A549 (cell line): ENCODE measurements around the gene HINFP. TPM values are rescaled to one million over a fixed set of nuclear protein-coding genes. Genes with fewer than 3 reads are reported as not detected.

ENCODE experiments used
- ATAC-seq, 2 experiments: fragments of 200-7000 bp in 1 of 2; fragments of >200 bp in 1 of 2; cut with Nextera tagmentation in 1 of 2; cut with Tn5 transposase in 1 of 2; 3 replicates each; pipeline versions ENCODE4 v1.8.0 to v1.9.1; 2018 to 2020; ENCODE audit warnings: mild to moderate bottlenecking in 1 of 2, moderate library complexity in 1 of 2
- CTCF ChIA-PET: fragments of 300-600 bp; sonication (Branson Sonifier 250); formaldehyde crosslinking; extraction: SDS; loops from one replicate; lab custom pipeline; 2021; ENCODE audit warnings: antibody characterized with exemption, inconsistent platforms; lab: Yijun Ruan, JAX
- POLR2A ChIA-PET: fragments of 350-600 bp; formaldehyde crosslinking; extraction: SDS; loops from one replicate; lab custom pipeline; 2021; ENCODE audit warnings: antibody characterized with exemption, inconsistent platforms; lab: Yijun Ruan, JAX
- DNase-seq, 2 experiments: peaks; one replicate each; pipeline versions ENCODE4 v3.0.0 to v3.0.0-alpha.2; 2011 to 2016; ENCODE audit warnings: low read depth in 1 of 2, low spot score in 1 of 2
- FAIRE-seq: peaks from 2 replicates; lab custom pipeline; 2011; peaks lifted over from hg19 to GRCh38; lab: Jason Lieb, UNC
- H3K27ac ChIP-seq, 2 experiments: fragments of >200 bp; sonication (Bioruptor Twin); formaldehyde crosslinking; 3 replicates each; pipeline ENCODE4 v1.5.1; 2016 to 2017
- H3K4me1 ChIP-seq: fragments of >200 bp; sonication (Bioruptor Twin); formaldehyde crosslinking; 3 replicates; pipeline ENCODE4 v1.6.1; 2016
- H3K4me2 ChIP-seq: fragments of >200 bp; sonication (Bioruptor Twin); formaldehyde crosslinking; 3 replicates; pipeline ENCODE4 v1.6.1; 2016
- H3K4me3 ChIP-seq: fragments of >200 bp; sonication (Bioruptor Twin); formaldehyde crosslinking; 3 replicates; pipeline ENCODE4 v1.5.1; 2016
- H3K9me3 ChIP-seq: fragments of >200 bp; sonication (Bioruptor Twin); formaldehyde crosslinking; 3 replicates; pipeline ENCODE4 v1.6.1; 2016
- BHLHE40 ChIP-seq: IDR thresholded peaks from 2 replicates; pipeline ENCODE4 v1.6.1; 2012; ENCODE audit warnings: low read depth, low read length, inconsistent platforms
- CBX8 ChIP-seq: fragments of 200-600 bp; sonication (generic); IDR thresholded peaks from 2 replicates; pipeline ENCODE4 v1.6.1; 2016
- CHD2 ChIP-seq: fragments of 150-350 bp; IDR thresholded peaks from 2 replicates; pipeline ENCODE4 v1.6.1; 2014; ENCODE audit warnings: low read length; ENCODE audit not compliant: partially characterized antibody
- CHD4 ChIP-seq: fragments of 200-600 bp; sonication (generic); IDR thresholded peaks from 2 replicates; pipeline ENCODE4 v1.6.1; 2016; ENCODE audit warnings: antibody characterized with exemption, mild to moderate bottlenecking, borderline replicate concordance
- EHF ChIP-seq: fragments of 250-450 bp; sonication (Bioruptor Pico); IDR thresholded peaks from 2 replicates; pipeline ENCODE4 v1.5.0; 2020; ENCODE audit warnings: mild to moderate bottlenecking
- ESRRA ChIP-seq: fragments of 150-350 bp; IDR thresholded peaks from 2 replicates; pipeline ENCODE4 v1.6.1; 2014; ENCODE audit warnings: mild to moderate bottlenecking, low read length, borderline replicate concordance
- FOSL2 ChIP-seq, 2 experiments: fragments of 450-650 bp in 1 of 2; fragments of >200 bp in 1 of 2; sonication (Bioruptor Twin) in 1 of 2; formaldehyde crosslinking; IDR thresholded peaks; 2 replicates each; pipeline versions ENCODE4 v1.5.0 to v1.6.1; 2016 to 2020; ENCODE audit warnings: mild to moderate bottlenecking in 1 of 2, moderate library complexity in 1 of 2
- HOXB13 ChIP-seq: fragments of 250-450 bp; sonication (Bioruptor Pico); IDR thresholded peaks from 2 replicates; pipeline ENCODE4 v1.5.0; 2020; ENCODE audit warnings: low read depth, mild to moderate bottlenecking, moderate library complexity
- JUN ChIP-seq, 2 experiments: fragments of >200 bp; sonication (Bioruptor Twin); formaldehyde crosslinking; IDR thresholded peaks; 2 replicates in 1 of 2; 3 replicates in 1 of 2; pipeline ENCODE4 v1.6.1; 2016 to 2017
- JUNB ChIP-seq: fragments of >200 bp; sonication (Bioruptor Twin); formaldehyde crosslinking; IDR thresholded peaks from 2 replicates; pipeline ENCODE4 v1.6.1; 2016
- MAFK ChIP-seq: fragments of 450-650 bp; IDR thresholded peaks from 2 replicates; pipeline ENCODE4 v1.6.1; 2014; ENCODE audit not compliant: partially characterized antibody
- NR3C1 ChIP-seq: fragments of >200 bp; sonication (Bioruptor Twin); formaldehyde crosslinking; IDR thresholded peaks from 3 replicates; pipeline ENCODE4 v1.6.1; 2017
- POLR2A ChIP-seq: IDR thresholded peaks from 2 replicates; pipeline ENCODE4 v1.6.1; 2012; ENCODE audit warnings: mild to moderate bottlenecking, low read length
- RNF2 ChIP-seq: fragments of 200-600 bp; sonication (generic); IDR thresholded peaks from 2 replicates; pipeline ENCODE4 v1.6.1; 2016; ENCODE audit warnings: low read depth, mild to moderate bottlenecking, antibody characterized with exemption, moderate library complexity, borderline replicate concordance
- SMC3 ChIP-seq: fragments of >200 bp; sonication (Bioruptor Twin); formaldehyde crosslinking; IDR thresholded peaks from 3 replicates; pipeline ENCODE4 v1.6.1; 2018; ENCODE audit warnings: inconsistent platforms
- SREBF2 ChIP-seq: fragments of 450-650 bp; IDR thresholded peaks from 2 replicates; pipeline ENCODE4 v1.6.1; 2014; ENCODE audit warnings: mild to moderate bottlenecking, moderate library complexity
- ZNF302 ChIP-seq: fragments of 250-450 bp; sonication (Bioruptor Pico); IDR thresholded peaks from 2 replicates; pipeline ENCODE4 v1.9.0; 2021; ENCODE audit warnings: inconsistent platforms, mild to moderate bottlenecking, moderate library complexity
- ZSCAN20 ChIP-seq: fragments of 250-450 bp; sonication (Bioruptor Pico); IDR thresholded peaks from 2 replicates; pipeline ENCODE4 v1.8.0; 2022; ENCODE audit warnings: mild to moderate bottlenecking, moderate library complexity
- WGBS: methylation state at CpG from one replicate; pipeline ENCODE4 v1.1.6; 2017; ENCODE audit errors: missing lambda C conversion rate; 5-methylcytosine and 5-hydroxymethylcytosine counted together
- polyA plus RNA-seq, 4 experiments: library from polyadenylated mRNA; depleted of rRNA in 3 of 4; stranded (reverse); fragments of >200 nt; fragmentation: RNase III in 1 of 4; extraction: RNeasy Plus Mini Kit Qiagen cat#74134 plus additional on column Dnase treatment in 1 of 4; gene quantifications; 2 replicates in 3 of 4; 3 replicates in 1 of 4; pipeline ENCODE4 v1.2.3, GENCODE V29; 2011 to 2017
- TF ChIP-seq, protein P1 (sequence below): fragments of >200 bp; sonication (Bioruptor Twin); formaldehyde crosslinking; IDR thresholded peaks from 3 replicates; pipeline ENCODE4 v1.6.1; 2016
- TF ChIP-seq, protein P2 (sequence below): fragments of 150-350 bp; IDR thresholded peaks from 2 replicates; pipeline ENCODE4 v1.6.1; 2014; ENCODE audit warnings: low read depth, mild to moderate bottlenecking, low read length
- TF ChIP-seq, protein P3 (sequence below): IDR thresholded peaks from 2 replicates; pipeline ENCODE4 v1.6.1; 2012
- TF ChIP-seq, protein P4 (sequence below): fragments of 450-650 bp; IDR thresholded peaks from 2 replicates; pipeline ENCODE4 v1.6.1; 2014; ENCODE audit warnings: antibody characterized with exemption
- TF ChIP-seq, protein P5 (sequence below): fragments of >200 bp; sonication (Bioruptor Twin); formaldehyde crosslinking; IDR thresholded peaks from 3 replicates; pipeline ENCODE4 v1.5.1; 2016
- TF ChIP-seq, protein P6 (sequence below): fragments of >200 bp; sonication (Bioruptor Twin); formaldehyde crosslinking; IDR thresholded peaks from 2 replicates; pipeline ENCODE4 v1.6.1; 2016
- TF ChIP-seq, protein P7 (sequence below): IDR thresholded peaks from 2 replicates; pipeline ENCODE4 v1.6.1; 2012

HINFP gene
- polyA plus RNA-seq, 2 of the 4 experiments (the other 2 are of a cell fraction): 10.0 to 13.0 TPM

DNA sequence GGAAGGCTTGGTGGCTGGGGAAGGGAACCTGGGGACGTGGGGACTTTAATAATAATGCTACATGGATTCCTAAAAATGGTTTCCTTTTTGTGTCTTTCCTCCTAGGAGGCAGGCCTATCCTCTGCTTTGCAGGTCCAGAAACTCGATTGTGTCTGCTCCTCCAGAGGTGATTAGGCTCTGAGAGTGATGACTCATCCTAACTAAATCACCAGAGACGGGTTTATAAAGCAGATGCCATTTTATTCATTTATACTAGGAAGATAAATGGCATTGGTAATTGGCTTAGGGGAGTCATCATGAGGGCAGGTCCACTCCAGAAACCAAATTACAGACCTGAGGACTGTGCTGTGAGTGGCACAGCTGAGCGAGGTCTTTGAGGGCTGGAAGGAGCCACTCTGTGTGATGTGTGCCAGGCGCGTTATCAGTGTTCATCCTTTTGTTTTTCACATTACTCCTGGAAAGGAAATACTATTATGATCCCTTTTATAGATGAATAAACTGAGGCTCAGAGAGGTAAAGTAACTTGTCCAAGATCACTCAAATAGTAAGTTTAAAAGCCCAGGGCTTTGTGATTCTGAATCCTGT lies 54.2 kb downstream of the HINFP start:
- ChIA-PET POLR2A (interaction anchor here (0.5 to 0.7 kb wide), 2 partner anchors 9 to 11 kb away, joined by 3 to 7 read pairs; no protein-coding TSS in a partner anchor), CTCF (interaction anchor here (0.9 to 1.8 kb wide), 2 partner anchors 10 to 21 kb away, joined by 3 to 6 read pairs; no protein-coding TSS in a partner anchor)
- Histone ChIP-seq H3K9me3 (no peaks in the 10 kb centered on the region), H3K27ac (no peak overlapping the region), H3K4me2 (no peak overlapping the region), H3K4me3 (no peak overlapping the region), H3K4me1 (no peaks in the 10 kb centered on the region)
- FAIRE-seq (no peak), ATAC-seq (no peak), DNase-seq (no peak)
- WGBS: 62% methylated on average over 6 of the region's 6 CpGs
- no peak for TF ChIP-seq FOSL2 (IDR thresholded peaks at IDR 0.05)
- TF ChIP-seq FOSL2 (CRISPR knock-in tag; IDR thresholded peaks at IDR 0.05): peak; percentile 70
- no peak for TF ChIP-seq SREBF2
- TF ChIP-seq, protein P1, sequence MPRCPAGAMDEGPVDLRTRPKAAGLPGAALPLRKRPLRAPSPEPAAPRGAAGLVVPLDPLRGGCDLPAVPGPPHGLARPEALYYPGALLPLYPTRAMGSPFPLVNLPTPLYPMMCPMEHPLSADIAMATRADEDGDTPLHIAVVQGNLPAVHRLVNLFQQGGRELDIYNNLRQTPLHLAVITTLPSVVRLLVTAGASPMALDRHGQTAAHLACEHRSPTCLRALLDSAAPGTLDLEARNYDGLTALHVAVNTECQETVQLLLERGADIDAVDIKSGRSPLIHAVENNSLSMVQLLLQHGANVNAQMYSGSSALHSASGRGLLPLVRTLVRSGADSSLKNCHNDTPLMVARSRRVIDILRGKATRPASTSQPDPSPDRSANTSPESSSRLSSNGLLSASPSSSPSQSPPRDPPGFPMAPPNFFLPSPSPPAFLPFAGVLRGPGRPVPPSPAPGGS: no peak

DNA sequence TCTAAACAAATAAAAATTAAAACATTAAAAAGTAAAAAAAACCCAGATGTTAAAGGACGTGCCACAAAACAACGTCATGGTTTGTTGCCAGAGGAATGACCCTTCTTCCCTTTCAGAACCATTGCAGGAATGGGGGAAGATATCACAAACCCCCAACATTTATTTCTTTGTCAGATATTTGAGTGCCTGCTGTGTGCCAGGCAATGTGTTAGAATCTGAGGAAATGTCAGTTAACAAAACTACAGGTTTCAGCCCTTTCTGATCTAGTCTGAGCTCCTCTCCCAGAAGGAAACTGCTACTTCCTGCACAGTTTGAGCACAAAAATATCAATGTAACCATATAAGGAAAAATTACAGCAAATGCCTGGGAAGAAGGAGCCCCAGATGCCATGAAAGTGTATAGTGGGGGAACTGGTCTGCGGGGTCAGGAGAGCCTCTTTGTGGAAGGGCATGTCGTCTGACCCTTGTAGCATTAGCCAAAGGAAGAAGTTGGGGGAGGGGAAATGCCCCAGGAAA lies 56.8 kb downstream of the HINFP start:
- CTCF ChIA-PET: interaction anchor here (1.4 to 2.2 kb wide), 2 partner anchors 9 to 18 kb away, joined by 7 to 8 read pairs; no protein-coding TSS in a partner anchor
- TF ChIP-seq CBX8 (no peak), BHLHE40 (no peak), ZNF302 (CRISPR knock-in tag) (no peak), POLR2A (no peak), RNF2 (no peak), CHD2 (no peak), JUNB (no peak), NR3C1 (no peak), EHF (CRISPR knock-in tag) (no peak)
- TF ChIP-seq, protein P2, sequence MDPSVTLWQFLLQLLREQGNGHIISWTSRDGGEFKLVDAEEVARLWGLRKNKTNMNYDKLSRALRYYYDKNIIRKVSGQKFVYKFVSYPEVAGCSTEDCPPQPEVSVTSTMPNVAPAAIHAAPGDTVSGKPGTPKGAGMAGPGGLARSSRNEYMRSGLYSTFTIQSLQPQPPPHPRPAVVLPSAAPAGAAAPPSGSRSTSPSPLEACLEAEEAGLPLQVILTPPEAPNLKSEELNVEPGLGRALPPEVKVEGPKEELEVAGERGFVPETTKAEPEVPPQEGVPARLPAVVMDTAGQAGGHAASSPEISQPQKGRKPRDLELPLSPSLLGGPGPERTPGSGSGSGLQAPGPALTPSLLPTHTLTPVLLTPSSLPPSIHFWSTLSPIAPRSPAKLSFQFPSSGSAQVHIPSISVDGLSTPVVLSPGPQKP: no peak
- TF ChIP-seq, protein P3, sequence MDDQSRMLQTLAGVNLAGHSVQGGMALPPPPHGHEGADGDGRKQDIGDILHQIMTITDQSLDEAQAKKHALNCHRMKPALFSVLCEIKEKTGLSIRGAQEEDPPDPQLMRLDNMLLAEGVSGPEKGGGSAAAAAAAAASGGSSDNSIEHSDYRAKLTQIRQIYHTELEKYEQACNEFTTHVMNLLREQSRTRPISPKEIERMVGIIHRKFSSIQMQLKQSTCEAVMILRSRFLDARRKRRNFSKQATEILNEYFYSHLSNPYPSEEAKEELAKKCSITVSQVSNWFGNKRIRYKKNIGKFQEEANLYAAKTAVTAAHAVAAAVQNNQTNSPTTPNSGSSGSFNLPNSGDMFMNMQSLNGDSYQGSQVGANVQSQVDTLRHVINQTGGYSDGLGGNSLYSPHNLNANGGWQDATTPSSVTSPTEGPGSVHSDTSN: no peak
- TF ChIP-seq, protein P4, sequence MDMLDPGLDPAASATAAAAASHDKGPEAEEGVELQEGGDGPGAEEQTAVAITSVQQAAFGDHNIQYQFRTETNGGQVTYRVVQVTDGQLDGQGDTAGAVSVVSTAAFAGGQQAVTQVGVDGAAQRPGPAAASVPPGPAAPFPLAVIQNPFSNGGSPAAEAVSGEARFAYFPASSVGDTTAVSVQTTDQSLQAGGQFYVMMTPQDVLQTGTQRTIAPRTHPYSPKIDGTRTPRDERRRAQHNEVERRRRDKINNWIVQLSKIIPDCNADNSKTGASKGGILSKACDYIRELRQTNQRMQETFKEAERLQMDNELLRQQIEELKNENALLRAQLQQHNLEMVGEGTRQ: no peak
- 80% methylated on average over 4 of the region's 4 CpGs for WGBS
- Histone ChIP-seq H3K4me1 (no peaks in the 10 kb centered on the region), H3K27ac (no peak overlapping the region), H3K9me3 (no peaks in the 10 kb centered on the region), H3K4me3 (no peak overlapping the region), H3K4me2 (no peak overlapping the region)
- DNase-seq: no peak
- FAIRE-seq: no peak
- no peak for ATAC-seq
- POLR2A ChIA-PET: no interaction called here

DNA sequence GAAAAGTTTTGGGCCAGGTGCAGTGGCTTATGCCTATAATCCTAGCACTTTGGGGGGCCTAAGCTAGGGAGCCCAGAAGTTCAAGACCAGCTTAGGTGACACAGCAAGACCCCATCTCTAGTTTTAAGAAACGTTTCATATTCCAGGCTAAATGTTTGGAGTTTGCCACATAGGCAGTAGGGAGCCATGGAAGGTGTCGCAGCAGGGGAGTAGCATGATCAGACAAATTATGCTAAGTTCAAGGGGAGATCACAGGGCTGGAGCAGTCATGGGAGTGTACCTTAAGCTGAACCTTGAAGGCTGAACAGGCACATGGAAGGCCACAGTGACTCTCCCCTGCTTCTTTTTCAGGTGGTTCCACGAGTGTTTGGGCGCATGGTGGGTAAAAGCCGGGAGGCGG lies 58.0 kb downstream of the HINFP start:
- Histone ChIP-seq H3K9me3 (no peaks in the 10 kb centered on the region), H3K27ac (no peak overlapping the region), H3K4me2 (no peak overlapping the region)
- ATAC-seq (no peak), DNase-seq (no peak)
- CTCF ChIA-PET: interaction anchor here (0.8 to 2.2 kb wide), 2 partner anchors 10 to 17 kb away, joined by 4 to 7 read pairs; no protein-coding TSS in a partner anchor
- TF ChIP-seq, protein P5, sequence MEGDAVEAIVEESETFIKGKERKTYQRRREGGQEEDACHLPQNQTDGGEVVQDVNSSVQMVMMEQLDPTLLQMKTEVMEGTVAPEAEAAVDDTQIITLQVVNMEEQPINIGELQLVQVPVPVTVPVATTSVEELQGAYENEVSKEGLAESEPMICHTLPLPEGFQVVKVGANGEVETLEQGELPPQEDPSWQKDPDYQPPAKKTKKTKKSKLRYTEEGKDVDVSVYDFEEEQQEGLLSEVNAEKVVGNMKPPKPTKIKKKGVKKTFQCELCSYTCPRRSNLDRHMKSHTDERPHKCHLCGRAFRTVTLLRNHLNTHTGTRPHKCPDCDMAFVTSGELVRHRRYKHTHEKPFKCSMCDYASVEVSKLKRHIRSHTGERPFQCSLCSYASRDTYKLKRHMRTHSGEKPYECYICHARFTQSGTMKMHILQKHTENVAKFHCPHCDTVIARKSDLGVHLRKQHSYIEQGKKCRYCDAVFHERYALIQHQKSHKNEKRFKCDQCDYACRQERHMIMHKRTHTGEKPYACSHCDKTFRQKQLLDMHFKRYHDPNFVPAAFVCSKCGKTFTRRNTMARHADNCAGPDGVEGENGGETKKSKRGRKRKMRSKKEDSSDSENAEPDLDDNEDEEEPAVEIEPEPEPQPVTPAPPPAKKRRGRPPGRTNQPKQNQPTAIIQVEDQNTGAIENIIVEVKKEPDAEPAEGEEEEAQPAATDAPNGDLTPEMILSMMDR: no peak
- TF ChIP-seq POLR2A (no peak), JUNB (no peak), BHLHE40 (no peak), JUN (IDR thresholded peaks at IDR 0.05) (no peak), ESRRA (no peak), CHD4 (no peak), SMC3 (no peak), HOXB13 (CRISPR knock-in tag) (no peak), MAFK (no peak), ZSCAN20 (CRISPR knock-in tag) (no peak)
- TF ChIP-seq, protein P1: no peak
- TF ChIP-seq, protein P6, sequence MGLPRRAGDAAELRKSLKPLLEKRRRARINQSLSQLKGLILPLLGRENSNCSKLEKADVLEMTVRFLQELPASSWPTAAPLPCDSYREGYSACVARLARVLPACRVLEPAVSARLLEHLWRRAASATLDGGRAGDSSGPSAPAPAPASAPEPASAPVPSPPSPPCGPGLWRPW: no peak
- TF ChIP-seq, protein P7, sequence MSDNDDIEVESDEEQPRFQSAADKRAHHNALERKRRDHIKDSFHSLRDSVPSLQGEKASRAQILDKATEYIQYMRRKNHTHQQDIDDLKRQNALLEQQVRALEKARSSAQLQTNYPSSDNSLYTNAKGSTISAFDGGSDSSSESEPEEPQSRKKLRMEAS: no peak
- TF ChIP-seq, all 56 proteins: peak for 0
- 88% methylated on average over 6 of the region's 6 CpGs for WGBS
- H3K4me3 ChIP-seq: no peak overlapping the region
- POLR2A ChIA-PET: no interaction called here
- FAIRE-seq: no peak
- no peaks in the 10 kb centered on the region for H3K4me1 ChIP-seq
